Activated CD4-positive, alpha-beta T cell treated with anti-CD3 and anti-CD28 coated beads for 36 hours (primary cell): ENCODE data around the gene ZNF24. TPM values are rescaled to one million over a fixed set of nuclear protein-coding genes. Genes with fewer than 3 reads are reported as not detected.

Experiments
- ATAC-seq: fragments of 200-7000 bp; cut with Tn5 transposase; one replicate; pipeline ENCODE4 v1.10.0; 2021; ENCODE audit warnings: mild to moderate bottlenecking, moderate library complexity
- CTCF ChIA-PET: fragments of 350-600 bp; sonication (Branson Sonifier 250); formaldehyde crosslinking; loops from one replicate; lab custom pipeline; 2021; ENCODE audit warnings: antibody characterized with exemption; lab: Charles Lee
- POLR2A ChIA-PET: fragments of 350-600 bp; sonication (Branson Sonifier 250); formaldehyde crosslinking; loops from one replicate; lab custom pipeline; 2021; ENCODE audit warnings: antibody characterized with exemption, inconsistent platforms; lab: Charles Lee
- DNase-seq: peaks from one replicate; pipeline ENCODE4 v3.0.0-alpha.2; 2020
- H3K27ac Mint-ChIP-seq: one replicate; pipeline ENCODE4 v1.8.0; 2021; ENCODE audit warnings: mixed read lengths
- H3K27me3 Mint-ChIP-seq: one replicate; pipeline ENCODE4 v1.8.0; 2021; ENCODE audit warnings: mixed read lengths
- H3K36me3 Mint-ChIP-seq: one replicate; pipeline ENCODE4 v1.8.0; 2021; ENCODE audit warnings: low read depth, mixed read lengths
- H3K4me1 Mint-ChIP-seq: one replicate; pipeline ENCODE4 v1.8.0; 2021; ENCODE audit warnings: mixed read lengths
- H3K4me3 Mint-ChIP-seq: one replicate; pipeline ENCODE4 v1.8.0; 2021; ENCODE audit warnings: mild to moderate bottlenecking, moderate library complexity, mixed read lengths
- H3K9me3 Mint-ChIP-seq: one replicate; pipeline ENCODE4 v1.8.0; 2021; ENCODE audit warnings: low read depth, mixed read lengths
- intact Hi-C, 2 experiments: fragments of 100-400 bp; cut with DNase I in 1 of 2; cut with micrococcal nuclease in 1 of 2; formaldehyde crosslinking; loops; one replicate each; pipeline versions ENCODE4 v1.14.2 to v1.15.1; 2022 to 2024; cut with DNase I, micrococcal nuclease
- total RNA-seq, 2 experiments: library from RNA; stranded (reverse); gene quantifications; one replicate each; pipeline ENCODE4 v1.2.3, GENCODE V29; 2021

Gene ZNF24
- total RNA-seq, 2 experiments from 2014 or later: 31.7 to 50.9 TPM

- Mint-ChIP-seq H3K27ac (no peak overlapping the region), H3K9me3 (peaks cover 8% of the 10 kb centered on the region), H3K4me3 (no peak overlapping the region), H3K27me3 (no peaks in the 10 kb centered on the region), H3K36me3 (peaks cover 5% of the 10 kb centered on the region), H3K4me1 (peaks cover 3% of the 10 kb centered on the region)
- DNase-seq: no peak
- POLR2A ChIA-PET: no interaction called here
- CTCF ChIA-PET: interaction anchor here (0.7 kb wide), 1 partner anchor 323 kb away, joined by 3 read pairs; no protein-coding TSS in a partner anchor
- no peak for ATAC-seq
- intact Hi-C loops: loop anchor here in 1 of 2 experiments (10.0 kb wide), 1 partner anchor 348 kb away; no protein-coding TSS in a partner anchor
Measured at GRCh38 chr18:35352778-35353177, 8.6 kb upstream of the ZNF24 start.

GRCh38 chr18:35352283-35352682, 8.1 kb upstream of the ZNF24 start:
- ATAC-seq (no peak), DNase-seq (no peak)
- intact Hi-C loops: loop anchor here in 1 of 2 experiments (10.0 kb wide), 1 partner anchor 347 kb away; no protein-coding TSS in a partner anchor
- H3K9me3 Mint-ChIP-seq: peaks cover 8% of the 10 kb centered on the region
- H3K4me3 Mint-ChIP-seq: no peak overlapping the region
- POLR2A ChIA-PET: no interaction called here
- CTCF ChIA-PET: interaction anchor here (0.7 kb wide), 1 partner anchor 322 kb away, joined by 3 read pairs; no protein-coding TSS in a partner anchor
- H3K27ac Mint-ChIP-seq: no peak overlapping the region
- no peaks in the 10 kb centered on the region for H3K27me3 Mint-ChIP-seq
- peaks cover 5% of the 10 kb centered on the region for H3K36me3 Mint-ChIP-seq
- peaks cover 3% of the 10 kb centered on the region for H3K4me1 Mint-ChIP-seq

DNA sequence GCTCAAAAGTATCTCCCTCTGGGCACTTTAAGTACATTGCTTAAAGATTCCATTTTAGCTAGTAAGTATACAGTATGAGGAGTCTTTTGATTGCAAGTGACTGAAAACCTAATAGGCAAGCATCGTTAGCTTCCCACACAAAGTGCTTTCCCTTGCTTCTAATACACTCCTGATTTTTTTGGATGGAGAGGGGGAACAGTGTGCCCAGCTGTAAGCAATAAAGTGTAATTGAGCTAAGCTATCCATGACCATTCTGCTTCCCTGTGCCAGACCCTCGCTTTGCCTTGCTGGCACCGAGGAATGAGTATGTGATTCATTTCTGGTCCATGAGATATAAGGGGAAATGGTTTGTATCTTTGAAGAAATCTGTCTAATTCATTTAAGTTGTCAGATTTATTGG, 3.8 kb upstream of the ZNF24 start:
- Mint-ChIP-seq H3K4me3 (no peak overlapping the region), H3K27me3 (no peaks in the 10 kb centered on the region), H3K4me1 (peaks cover 10% of the 10 kb centered on the region), H3K9me3 (peaks cover 8% of the 10 kb centered on the region), H3K36me3 (peaks cover 12% of the 10 kb centered on the region), H3K27ac (no peak overlapping the region)
- POLR2A ChIA-PET: no interaction called here
- intact Hi-C loops: no loop called here
- CTCF ChIA-PET: interaction anchor here (1.6 kb wide), 2 partner anchors 14 to 116 kb away, joined by 4 to 5 read pairs; no protein-coding TSS in a partner anchor
- DNase-seq (no peak), ATAC-seq (no peak)

- ChIA-PET POLR2A (no interaction called here), CTCF (interaction anchor here (1.2 to 3.5 kb wide), 6 partner anchors 8 to 61 kb away, joined by 4 to 14 read pairs (median 5); no protein-coding TSS in a partner anchor)
- H3K27me3 Mint-ChIP-seq: no peaks in the 10 kb centered on the region
- no peak overlapping the region for H3K27ac Mint-ChIP-seq
- H3K9me3 Mint-ChIP-seq: no peaks in the 10 kb centered on the region
- H3K4me3 Mint-ChIP-seq: no peak overlapping the region
- intact Hi-C loops: loop anchor here (2.0 kb wide), 3 partner anchors 105 to 485 kb away; partner anchors contain the start of gene ZNF397 (in 1 of the 2)
- peaks cover 7% of the 10 kb centered on the region for H3K36me3 Mint-ChIP-seq
- DNase-seq (no peak), ATAC-seq (no peak)
- H3K4me1 Mint-ChIP-seq: peaks cover 22% of the 10 kb centered on the region
Measured at GRCh38 chr18:35345950-35346349, 1.7 kb upstream of the ZNF24 start.

- Mint-ChIP-seq H3K36me3 (peaks cover 10% of the 10 kb centered on the region), H3K27ac (no peak overlapping the region), H3K4me1 (peaks cover 25% of the 10 kb centered on the region), H3K27me3 (no peaks in the 10 kb centered on the region), H3K4me3 (peak overlapping the region; percentile 86), H3K9me3 (no peaks in the 10 kb centered on the region)
- intact Hi-C loops: loop anchor here (2.0 kb wide), 3 partner anchors 105 to 485 kb away; partner anchors contain the start of gene ZNF397 (in 1 of the 2)
- ChIA-PET CTCF (interaction anchor here (0.9 to 3.5 kb wide), 7 partner anchors 8 to 120 kb away, joined by 3 to 14 read pairs (median 4); no protein-coding TSS in a partner anchor), POLR2A (no interaction called here)
- no peak for DNase-seq
- no peak for ATAC-seq
Measured at GRCh38 chr18:35345460-35345921, 1.3 kb upstream of the ZNF24 start.

DNA sequence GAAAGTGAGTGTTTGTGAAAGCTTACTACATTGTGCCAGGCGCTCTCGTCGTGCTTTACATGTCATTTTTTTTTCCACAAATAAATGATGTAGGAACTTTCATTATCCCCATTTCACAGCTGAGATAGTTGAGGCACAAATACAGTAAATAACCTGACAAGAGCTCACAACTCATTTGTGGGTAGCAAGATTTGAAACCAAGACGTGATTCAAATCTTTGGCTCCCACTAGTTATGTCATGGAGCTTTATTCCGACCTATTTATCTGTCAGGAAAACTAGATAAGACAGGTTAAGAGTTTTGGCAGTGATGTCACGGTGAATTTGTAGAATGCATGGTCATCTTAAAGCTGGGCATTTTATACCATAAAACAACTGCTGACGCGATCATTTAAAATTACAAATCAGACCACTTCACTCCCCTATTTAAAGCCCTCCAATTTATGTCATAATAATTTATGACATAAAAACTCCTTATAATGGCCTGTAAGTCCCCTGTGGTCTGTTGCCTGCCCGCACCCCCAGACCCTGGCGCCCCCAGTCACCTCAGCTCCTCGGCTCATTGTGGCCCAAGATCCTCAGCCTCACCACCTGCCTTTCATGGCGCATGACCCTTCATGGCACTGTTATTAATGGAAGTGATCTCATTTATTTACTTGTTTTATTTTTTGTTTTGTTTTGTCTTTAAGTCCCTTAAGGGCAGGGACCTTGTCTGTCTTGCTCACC, 678 bp upstream of the ZNF24 start:
- peaks cover 14% of the 10 kb centered on the region for H3K36me3 Mint-ChIP-seq
- H3K4me3 Mint-ChIP-seq: peak overlapping the region; percentile 86

GRCh38 chr18:35343488-35343935, 708 bp downstream of the ZNF24 start:
- H3K4me1 Mint-ChIP-seq: peaks cover 42% of the 10 kb centered on the region

More for the DNA sequence above, 678 bp upstream of the ZNF24 start:
- intact Hi-C loops: loop anchor here (1.0 to 5.0 kb wide), 14 partner anchors 32 to 784 kb away; partner anchors contain the start of genes MAPRE2 (in 2 of the 2), ZNF397 (in 2 of the 2), ZSCAN30 (in 2 of the 2) and ELP2 (in 1 of the 2)
- DNase-seq (no peak), ATAC-seq (no peak)
- CTCF ChIA-PET: interaction anchor here (0.9 to 3.5 kb wide), 8 partner anchors 9 to 119 kb away, joined by 3 to 14 read pairs (median 5); no protein-coding TSS in a partner anchor
- H3K9me3 Mint-ChIP-seq: no peaks in the 10 kb centered on the region
- POLR2A ChIA-PET: interaction anchor here (1.1 to 1.5 kb wide), 3 partner anchors 55 to 134 kb away, joined by 3 read pairs; partner anchors contain the start of genes ZNF397 and ZSCAN30
- H3K4me1 Mint-ChIP-seq: peaks cover 31% of the 10 kb centered on the region
- peak overlapping the region; percentile 94 for H3K27ac Mint-ChIP-seq
- H3K27me3 Mint-ChIP-seq: no peaks in the 10 kb centered on the region

DNA sequence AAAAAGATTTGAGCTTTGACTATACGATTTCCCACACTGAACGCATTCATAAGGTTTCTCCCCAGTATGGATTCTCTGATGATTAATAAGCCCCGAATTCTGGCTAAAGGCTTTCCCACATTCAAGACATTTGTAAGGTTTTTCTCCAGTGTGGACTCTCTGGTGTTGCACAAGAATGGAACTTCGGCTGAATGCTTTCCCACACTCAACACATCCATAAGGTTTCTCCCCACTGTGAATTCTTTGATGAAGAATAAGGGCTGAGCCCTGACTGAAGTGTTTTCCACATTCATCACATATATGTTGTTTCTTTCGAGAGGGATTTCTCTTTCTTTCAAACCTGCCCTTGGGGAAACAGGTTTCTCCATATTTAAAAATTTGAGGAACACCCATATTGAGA, 6.9 kb downstream of the ZNF24 start:
- peak overlapping the region; percentile 53 for H3K27ac Mint-ChIP-seq
- DNase-seq: no peak
- H3K9me3 Mint-ChIP-seq: no peaks in the 10 kb centered on the region
- intact Hi-C loops: no loop called here
- no peak overlapping the region for H3K4me3 Mint-ChIP-seq
- peaks cover 74% of the 10 kb centered on the region for H3K36me3 Mint-ChIP-seq
- no peaks in the 10 kb centered on the region for H3K27me3 Mint-ChIP-seq
- H3K4me1 Mint-ChIP-seq: peaks cover 42% of the 10 kb centered on the region
- ATAC-seq: no peak
- CTCF ChIA-PET: interaction anchor here (0.6 kb wide), 1 partner anchor 93 kb away, joined by 3 read pairs; no protein-coding TSS in a partner anchor
- POLR2A ChIA-PET: no interaction called here

More at GRCh38 chr18:35343488-35343935, 708 bp downstream of the ZNF24 start:
- H3K27me3 Mint-ChIP-seq: no peaks in the 10 kb centered on the region
- ATAC-seq: no peak
- H3K9me3 Mint-ChIP-seq: no peaks in the 10 kb centered on the region
- H3K36me3 Mint-ChIP-seq: peaks cover 26% of the 10 kb centered on the region
- intact Hi-C loops: loop anchor here in 1 of 2 experiments (5.0 kb wide), 1 partner anchor 316 kb away; no protein-coding TSS in a partner anchor
- H3K4me3 Mint-ChIP-seq: peak overlapping the region; percentile 86
- CTCF ChIA-PET: interaction anchor here (3.5 kb wide), 1 partner anchor 12 kb away, joined by 14 read pairs; no protein-coding TSS in a partner anchor
- POLR2A ChIA-PET: interaction anchor here (1.2 to 1.5 kb wide), 2 partner anchors 53 to 135 kb away, joined by 3 read pairs; partner anchors contain the start of gene ZSCAN30
- DNase-seq: no peak
- peak overlapping the region; percentile 94 for H3K27ac Mint-ChIP-seq

GRCh38 chr18:35335866-35336265, 8.4 kb downstream of the ZNF24 start:
- peaks cover 35% of the 10 kb centered on the region for H3K4me1 Mint-ChIP-seq
- ChIA-PET CTCF (no interaction called here), POLR2A (no interaction called here)
- H3K9me3 Mint-ChIP-seq: no peaks in the 10 kb centered on the region
- intact Hi-C loops: no loop called here
- DNase-seq (no peak), ATAC-seq (no peak)
- no peak overlapping the region for H3K4me3 Mint-ChIP-seq
- no peaks in the 10 kb centered on the region for H3K27me3 Mint-ChIP-seq
- H3K36me3 Mint-ChIP-seq: peaks cover 74% of the 10 kb centered on the region
- no peak overlapping the region for H3K27ac Mint-ChIP-seq

DNA sequence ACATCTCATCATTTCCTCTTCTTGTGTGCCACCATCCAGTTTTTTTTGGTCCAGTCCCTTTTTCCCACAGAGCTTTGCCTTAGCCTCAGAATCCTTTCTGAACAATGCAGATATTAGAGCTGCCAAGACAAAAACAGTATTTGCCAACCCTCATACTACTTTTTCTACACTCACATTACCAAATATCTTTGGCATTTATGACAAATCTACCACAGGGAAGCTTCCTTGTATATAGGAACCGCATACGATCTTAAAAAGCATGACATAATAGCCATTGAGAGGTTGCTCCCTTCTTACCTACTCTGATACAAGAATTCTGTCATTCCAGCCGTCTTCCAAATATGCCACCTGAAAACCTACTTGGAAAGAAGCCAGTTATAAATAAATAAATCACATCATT, 9.4 kb downstream of the ZNF24 start:
- intact Hi-C loops: no loop called here
- POLR2A ChIA-PET: no interaction called here

GRCh38 chr18:35334212-35334611, 10.0 kb downstream of the ZNF24 start:
- Mint-ChIP-seq H3K9me3 (no peaks in the 10 kb centered on the region), H3K27me3 (no peaks in the 10 kb centered on the region), H3K4me1 (peaks cover 20% of the 10 kb centered on the region), H3K4me3 (no peak overlapping the region), H3K36me3 (peaks cover 61% of the 10 kb centered on the region), H3K27ac (no peak overlapping the region)
- ChIA-PET CTCF (interaction anchor here (1.1 kb wide), 1 partner anchor 52 kb away, joined by 3 read pairs; no protein-coding TSS in a partner anchor), POLR2A (no interaction called here)
- no peak for DNase-seq
- ATAC-seq: no peak
- intact Hi-C loops: no loop called here

More for the DNA sequence above, 9.4 kb downstream of the ZNF24 start:
- peaks cover 67% of the 10 kb centered on the region for H3K36me3 Mint-ChIP-seq
- peaks cover 26% of the 10 kb centered on the region for H3K4me1 Mint-ChIP-seq
- H3K4me3 Mint-ChIP-seq: no peak overlapping the region
- CTCF ChIA-PET: interaction anchor here (1.1 kb wide), 1 partner anchor 52 kb away, joined by 3 read pairs; no protein-coding TSS in a partner anchor
- DNase-seq (no peak), ATAC-seq (no peak)
- H3K27ac Mint-ChIP-seq: no peak overlapping the region
- H3K27me3 Mint-ChIP-seq: no peaks in the 10 kb centered on the region
- no peaks in the 10 kb centered on the region for H3K9me3 Mint-ChIP-seq
